Embryonic facial prominence (tissue), 1 donor: ENCODE measurements around the gene GPR161.
"Not testable (repeated sequence)": the region's sequence is repeated elsewhere in the genome, so short reads cannot be mapped to it uniquely, and the experiment has no call there.

Experiments used
- DNase-seq: peaks from one replicate; pipeline ENCODE4 v3.0.0-alpha.2; 2016; ENCODE audit errors: extremely low spot score

GPR161 gene

DNA sequence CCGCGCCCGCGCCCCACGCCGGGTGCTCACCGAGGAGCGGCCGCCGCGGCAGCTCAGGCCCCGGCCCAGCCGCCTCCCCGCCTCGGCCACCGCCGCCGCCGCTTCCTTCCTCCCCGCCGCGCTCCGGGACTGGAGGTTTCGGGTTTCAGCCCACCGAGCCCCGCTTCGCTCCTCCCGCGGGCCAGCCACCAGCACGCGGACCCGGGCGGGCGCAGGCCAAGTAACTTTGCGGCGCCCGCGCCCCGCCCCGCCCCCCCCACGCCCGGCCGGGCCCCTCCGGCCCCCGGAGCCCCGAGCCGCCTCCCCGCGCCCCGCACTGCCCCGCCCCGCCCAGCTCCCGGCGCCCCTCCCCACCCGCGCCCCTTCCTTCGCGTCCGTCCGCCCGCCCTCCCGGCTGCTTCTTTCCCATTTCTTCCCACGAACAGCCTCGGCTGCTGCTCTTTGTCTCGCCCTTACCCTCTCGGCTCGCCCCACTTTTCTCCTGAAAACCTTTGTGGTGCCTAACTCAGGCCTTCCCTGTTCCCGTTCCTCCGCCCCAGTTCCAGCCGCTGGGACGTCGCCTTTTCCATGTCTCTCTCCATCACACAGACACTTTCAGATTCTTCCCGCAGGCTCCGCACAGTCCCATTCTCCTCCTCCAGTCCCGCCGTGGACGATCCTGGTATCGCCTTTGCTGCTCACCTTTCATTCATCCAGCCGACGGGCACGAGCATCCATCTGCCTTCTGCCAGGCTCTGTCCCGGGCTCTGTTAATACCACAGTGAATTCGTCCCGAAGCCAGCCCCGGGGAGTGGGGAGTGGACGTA, at the start of gene GPR161:
Gene GPR161 (minus strand): TSS at position 222 of the 806 bp plus-strand sequence. CDS start 32,080 bp downstream, outside the sequence.
- DNase-seq: peak; percentile 23

DNA sequence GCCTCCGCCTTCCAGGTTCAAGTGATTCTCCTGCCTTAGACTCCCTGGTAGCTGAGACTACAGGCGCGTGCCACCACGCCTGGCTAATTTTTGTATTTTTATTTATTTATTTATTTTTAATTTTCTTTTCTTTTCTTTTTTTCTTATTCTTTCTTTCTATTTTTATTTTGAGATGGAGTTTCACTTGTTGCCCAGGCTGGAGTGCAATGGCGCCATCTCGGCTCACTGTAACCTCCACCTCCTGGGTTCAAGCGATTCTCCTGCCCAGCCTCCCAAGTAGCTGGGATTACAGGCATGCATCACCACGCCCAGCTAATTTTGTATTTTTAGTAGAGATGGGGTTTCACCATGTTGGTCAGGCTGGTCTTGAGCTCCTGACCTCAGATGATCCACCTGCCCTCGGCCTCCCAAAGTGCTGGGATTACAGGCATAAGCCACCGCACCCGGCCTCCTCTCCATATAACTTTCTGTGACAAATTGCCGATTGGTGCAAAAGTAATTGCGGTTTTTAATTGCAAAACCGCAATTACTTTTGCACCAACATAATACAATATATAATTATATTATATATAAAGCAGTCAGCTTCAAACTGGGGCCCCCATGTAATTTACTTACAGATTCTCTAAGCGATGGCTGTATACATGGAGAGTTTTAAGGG, 44.5 kb upstream of the GPR161 start:
- DNase-seq: not testable (repeated sequence)

- DNase-seq: no peak
Observed at GRCh38 chr1:168180148-168180524, 43.4 kb upstream of the GPR161 start.

DNA sequence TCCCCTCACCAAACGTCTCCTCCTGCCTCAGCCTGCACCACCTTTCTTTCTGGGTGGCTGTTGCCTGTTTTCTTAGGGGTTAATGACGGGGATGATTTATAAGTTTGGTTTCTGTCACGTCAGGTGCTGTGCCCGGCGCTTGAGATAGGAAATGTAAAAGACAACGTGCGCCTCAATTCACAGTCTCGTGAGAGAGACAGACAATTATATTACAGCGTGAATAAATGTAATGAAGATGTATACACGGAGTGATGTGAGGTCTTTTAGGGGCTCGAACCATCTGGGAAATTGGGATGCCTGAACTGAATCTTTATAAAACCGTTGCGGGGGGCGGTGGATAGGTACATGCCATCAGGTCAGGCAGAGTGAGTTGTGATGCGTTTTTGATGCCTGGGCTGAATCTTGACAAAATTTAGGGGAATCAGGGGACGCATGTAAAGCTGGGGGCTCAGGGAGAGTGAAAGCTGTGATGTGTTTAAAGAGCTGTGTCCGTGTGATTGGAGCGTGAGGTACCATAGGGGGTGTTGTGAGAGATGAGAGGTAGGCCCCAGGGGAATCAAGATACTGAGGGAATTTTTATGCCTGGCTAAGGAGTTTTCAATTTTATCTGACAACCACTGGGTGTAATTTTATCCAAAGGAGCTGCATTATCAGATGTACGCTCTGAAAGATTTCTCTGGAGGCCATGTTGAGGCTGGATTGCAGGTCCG, 42.9 kb upstream of the GPR161 start:
- DNase-seq: no peak

DNA sequence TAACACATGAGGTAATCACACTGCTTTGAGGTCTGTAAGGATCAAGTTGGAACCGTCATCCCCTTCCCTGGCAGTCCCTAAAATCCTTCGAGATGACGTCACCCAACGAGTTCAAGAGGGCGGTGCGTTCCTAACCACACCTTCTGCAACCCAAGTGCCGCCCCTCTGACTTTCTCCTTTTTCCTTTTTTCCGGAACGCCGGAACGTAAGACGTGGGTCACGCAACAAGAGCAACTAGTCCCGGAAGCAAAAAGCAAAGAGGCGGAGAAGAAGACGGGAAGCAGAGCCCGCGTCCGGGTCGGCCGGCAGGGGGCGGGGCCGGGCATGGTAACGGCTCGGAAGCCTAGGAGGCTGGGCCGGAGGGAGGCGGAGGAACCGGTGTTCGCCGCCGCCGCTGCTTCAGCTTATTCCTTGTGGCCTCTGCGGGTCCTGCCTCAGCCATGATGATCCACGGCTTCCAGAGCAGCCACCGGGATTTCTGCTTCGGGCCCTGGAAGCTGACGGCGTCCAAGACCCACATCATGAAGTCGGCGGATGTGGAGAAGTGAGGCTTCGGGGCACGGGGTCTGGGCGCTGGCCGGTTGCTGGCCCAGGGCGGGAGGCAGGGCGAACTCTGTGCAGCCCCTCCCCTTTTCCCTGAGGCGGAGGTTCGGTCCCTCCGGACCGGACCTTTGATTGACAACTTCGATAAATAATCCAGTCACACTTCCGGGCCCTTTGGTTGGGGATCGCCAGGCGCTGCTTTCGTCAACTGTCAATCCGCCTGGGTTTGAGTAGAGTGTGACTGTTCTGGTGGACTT, 42.1 kb upstream of the GPR161 start, which contains the start of gene TIPRL:
Gene TIPRL (plus strand): TSS at position 325 of the 800 bp plus-strand sequence. CDS start 116 bp downstream, at position 441.
- peak; percentile 95 for DNase-seq

GRCh38 chr1:168178227-168178637, 41.5 kb upstream of the GPR161 start:
- no peak for DNase-seq

DNA sequence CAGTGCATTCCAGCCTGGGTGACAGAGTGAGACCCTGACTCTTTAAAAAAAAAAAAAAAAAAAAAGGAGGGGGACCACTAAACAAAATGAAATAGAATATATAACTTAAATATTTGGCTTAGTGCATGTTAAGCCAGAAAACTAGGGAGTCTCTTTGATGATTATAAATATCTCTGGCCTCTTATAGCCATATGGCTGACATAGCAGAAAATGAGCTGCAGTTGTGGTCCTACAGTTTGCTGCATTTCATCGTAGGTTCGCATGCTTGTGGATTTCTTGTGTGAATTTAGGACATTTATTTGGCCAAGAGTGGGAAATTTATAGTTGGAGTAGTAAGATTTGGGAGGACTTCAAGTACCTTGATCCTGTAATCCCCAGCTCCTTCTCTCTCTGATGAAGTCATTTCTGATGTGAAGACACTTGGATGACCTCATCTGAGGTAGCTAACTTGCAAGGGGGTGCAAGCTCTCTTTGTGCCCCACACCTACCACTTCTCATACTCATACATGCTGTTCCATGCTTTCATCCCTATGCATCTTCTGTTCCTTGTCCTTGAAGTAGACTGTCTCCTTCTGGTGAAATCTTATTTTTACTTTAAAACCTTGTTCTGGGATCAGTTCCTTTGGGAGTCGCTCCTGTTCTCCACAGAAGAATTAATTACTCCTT, 35.7 kb upstream of the GPR161 start:
- no peak for DNase-seq

DNA sequence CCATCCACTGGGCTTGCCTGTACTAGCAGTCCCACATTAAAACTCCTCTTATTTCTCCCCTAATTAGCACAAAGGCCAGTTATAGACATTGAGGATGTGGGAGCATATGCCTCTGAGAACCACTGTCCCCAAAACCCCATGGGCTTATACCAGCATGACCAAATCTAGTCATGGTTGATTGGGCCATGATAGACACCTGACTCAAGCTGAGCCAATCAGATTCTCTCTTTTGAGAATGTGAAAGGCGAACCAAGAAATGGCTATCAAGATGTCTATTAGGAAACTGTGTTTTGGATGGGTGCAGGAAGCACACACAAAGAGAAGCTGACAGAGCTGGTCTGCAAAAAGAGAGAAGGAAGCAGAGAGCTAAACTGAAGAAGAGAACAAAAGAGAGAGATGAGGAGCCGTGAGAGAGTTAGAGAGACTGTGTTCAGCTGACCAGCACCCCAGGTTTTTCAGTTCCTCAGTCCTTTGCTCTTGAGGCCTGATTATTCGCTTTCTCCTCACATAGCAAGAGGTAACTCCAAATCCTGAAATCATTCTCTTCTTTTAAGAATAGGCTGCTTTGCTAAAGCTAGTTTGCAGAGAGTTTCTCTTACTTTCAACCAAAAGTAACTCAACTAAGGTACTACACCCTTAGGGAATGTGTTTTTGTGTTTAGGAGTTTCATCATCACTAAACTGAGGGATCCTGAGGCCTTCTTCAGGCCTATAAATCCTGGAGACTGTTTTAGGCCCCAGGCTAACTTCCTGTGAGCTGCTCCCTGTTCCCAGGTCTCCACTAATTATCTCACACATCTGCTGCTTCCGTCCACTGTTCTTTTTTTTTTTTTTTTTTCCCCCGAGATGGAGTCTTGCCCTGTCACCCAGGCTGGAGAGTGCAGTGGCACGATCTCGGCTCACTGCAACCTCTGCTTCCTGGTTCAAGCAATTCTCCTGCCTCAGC, 34.1 kb upstream of the GPR161 start:
- no peak for DNase-seq

GRCh38 chr1:168167806-168168205, 31.1 kb upstream of the GPR161 start:
- DNase-seq: no peak

GRCh38 chr1:168164771-168165170, 28.0 kb upstream of the GPR161 start:
- no peak for DNase-seq

DNA sequence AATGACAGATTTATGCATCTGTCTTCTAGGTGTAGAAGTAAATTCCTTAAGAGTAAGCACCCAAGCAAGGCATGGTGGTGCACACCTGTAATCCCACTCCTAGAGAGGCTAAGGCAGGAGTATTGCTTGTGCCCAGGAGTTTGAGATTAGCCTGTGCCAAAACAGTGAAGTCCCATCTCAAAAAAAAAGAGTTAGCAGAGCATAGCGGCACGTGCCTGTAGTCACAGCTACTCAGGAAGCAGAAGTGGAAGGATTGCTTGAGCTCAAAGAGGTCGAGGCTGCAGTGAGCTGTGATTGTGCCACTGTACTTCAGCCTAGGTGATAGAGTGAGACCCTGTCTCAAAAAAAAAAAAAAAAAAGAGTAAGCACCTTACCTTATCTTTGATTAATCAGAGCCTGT, 26.9 kb upstream of the GPR161 start:
- no peak for DNase-seq

DNA sequence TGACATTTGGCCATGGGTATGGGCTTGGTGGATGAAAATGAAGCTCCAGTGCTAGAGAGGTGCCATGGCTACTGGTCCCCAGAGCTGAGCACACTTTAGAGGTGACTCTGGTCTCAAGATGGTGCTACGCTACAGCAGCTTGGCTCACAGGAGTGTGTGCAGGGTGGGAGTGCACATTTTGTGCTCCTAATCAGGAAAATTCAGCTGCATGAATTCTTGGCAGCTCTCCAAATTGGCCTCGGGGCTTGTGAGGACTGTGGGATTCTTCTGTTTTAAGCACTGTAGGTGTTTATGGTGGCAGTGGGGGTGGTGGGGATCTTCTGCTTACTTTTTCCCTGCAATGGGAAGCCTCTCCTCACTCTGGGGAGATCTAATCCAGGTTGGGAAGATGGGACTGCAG, 24.7 kb upstream of the GPR161 start:
- no peak for DNase-seq

- DNase-seq: no peak
Observed at GRCh38 chr1:168159979-168160378, 23.2 kb upstream of the GPR161 start.

- DNase-seq: no peak
Observed at GRCh38 chr1:168159251-168159650, 22.5 kb upstream of the GPR161 start.

GRCh38 chr1:168157638-168158037, 20.9 kb upstream of the GPR161 start:
- no peak for DNase-seq

- DNase-seq: no peak
Observed at GRCh38 chr1:168155910-168156309, 19.2 kb upstream of the GPR161 start.

DNA sequence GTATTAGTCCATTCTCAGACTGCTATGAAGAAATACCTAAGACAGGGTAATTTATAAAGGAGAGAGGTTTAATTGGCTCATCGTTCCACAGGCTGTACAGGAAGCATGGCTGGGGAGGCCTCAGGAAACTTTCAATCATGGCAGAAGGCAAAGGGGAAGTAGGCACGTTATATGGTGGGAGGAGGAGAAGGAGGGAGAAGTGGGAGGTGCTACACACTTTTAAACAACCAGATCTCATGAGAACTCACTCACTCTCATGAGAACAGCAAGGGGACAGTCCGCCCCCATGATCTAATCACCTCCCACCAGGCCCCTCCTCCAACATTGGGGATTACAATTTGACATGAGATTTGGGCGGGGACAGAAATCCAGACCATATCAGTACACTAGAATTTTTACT, 18.0 kb upstream of the GPR161 start:
- not testable (repeated sequence) for DNase-seq

DNA sequence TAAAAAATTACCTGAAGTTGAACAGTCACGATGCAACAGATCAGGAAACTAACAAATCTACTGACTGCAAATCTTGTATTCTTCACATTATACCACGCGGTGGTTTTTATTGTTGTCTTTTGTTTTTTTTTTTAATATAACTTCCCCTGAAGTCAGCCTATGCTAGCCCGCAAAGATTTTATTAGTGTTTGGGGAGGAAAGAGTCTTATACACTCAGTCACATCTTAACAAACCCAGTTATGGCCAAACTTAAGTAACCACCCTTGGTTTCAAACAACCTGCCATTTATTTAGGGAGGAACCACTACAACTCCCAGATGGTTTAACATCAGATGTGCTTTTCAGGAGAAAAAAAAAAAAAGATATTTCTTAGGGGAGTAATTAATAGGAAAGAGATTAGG, 15.2 kb upstream of the GPR161 start:
- no peak for DNase-seq

- DNase-seq: no peak
Observed at GRCh38 chr1:168150283-168150682, 13.6 kb upstream of the GPR161 start.

GRCh38 chr1:168148916-168149315, 12.2 kb upstream of the GPR161 start:
- DNase-seq: no peak
